ENCODE data around the gene LCMT1. TPM values are rescaled to one million over a fixed set of nuclear protein-coding genes. Genes with fewer than 3 reads are reported as not detected.

The LCMT1 gene
- total and polyA plus RNA-seq, 7 donors = 35.1 to 54.5 (median 41.9) TPM

GRCh38 chr16:25092441-25092840 lies 19.1 kb upstream of the LCMT1 start:
- no peak for DNase-seq
- Histone ChIP-seq H3K4me3 (no peak overlapping the region), H3K4me1 (no peaks in the 10 kb centered on the region), H3K9me3 (no peaks in the 10 kb centered on the region), H3K27ac (no peak overlapping the region), H3K36me3 (ENCODE audit: insufficient read depth in 1 of 2, low read depth in 1 of 2) (peaks cover 0 to 2% of the 10 kb centered on the region in 2 donors), H3K27me3 (ENCODE audit: insufficient read depth in 3 of 3, low read length in 2 of 3) (no peaks in the 10 kb centered on the region)
- ATAC-seq = no peak
- intact Hi-C loops (cut with DNase I) = no loop called here
- WGBS, 3 donors = 82 to 88% (median 83%) methylated on average over 10 of the region's 10 CpGs
- TF ChIP-seq, protein P1, sequence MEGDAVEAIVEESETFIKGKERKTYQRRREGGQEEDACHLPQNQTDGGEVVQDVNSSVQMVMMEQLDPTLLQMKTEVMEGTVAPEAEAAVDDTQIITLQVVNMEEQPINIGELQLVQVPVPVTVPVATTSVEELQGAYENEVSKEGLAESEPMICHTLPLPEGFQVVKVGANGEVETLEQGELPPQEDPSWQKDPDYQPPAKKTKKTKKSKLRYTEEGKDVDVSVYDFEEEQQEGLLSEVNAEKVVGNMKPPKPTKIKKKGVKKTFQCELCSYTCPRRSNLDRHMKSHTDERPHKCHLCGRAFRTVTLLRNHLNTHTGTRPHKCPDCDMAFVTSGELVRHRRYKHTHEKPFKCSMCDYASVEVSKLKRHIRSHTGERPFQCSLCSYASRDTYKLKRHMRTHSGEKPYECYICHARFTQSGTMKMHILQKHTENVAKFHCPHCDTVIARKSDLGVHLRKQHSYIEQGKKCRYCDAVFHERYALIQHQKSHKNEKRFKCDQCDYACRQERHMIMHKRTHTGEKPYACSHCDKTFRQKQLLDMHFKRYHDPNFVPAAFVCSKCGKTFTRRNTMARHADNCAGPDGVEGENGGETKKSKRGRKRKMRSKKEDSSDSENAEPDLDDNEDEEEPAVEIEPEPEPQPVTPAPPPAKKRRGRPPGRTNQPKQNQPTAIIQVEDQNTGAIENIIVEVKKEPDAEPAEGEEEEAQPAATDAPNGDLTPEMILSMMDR (IDR thresholded peaks at IDR 0.05) = no peak

- Histone ChIP-seq H3K9me3 (no peaks in the 10 kb centered on the region), H3K36me3 (ENCODE audit: insufficient read depth in 1 of 2, low read depth in 1 of 2) (peaks cover 0 to 2% of the 10 kb centered on the region in 2 donors), H3K27ac (no peak overlapping the region), H3K27me3 (ENCODE audit: insufficient read depth in 3 of 3, low read length in 2 of 3) (no peaks in the 10 kb centered on the region), H3K4me3 (no peak overlapping the region), H3K4me1 (no peaks in the 10 kb centered on the region)
- TF ChIP-seq, protein P1 (IDR thresholded peaks at IDR 0.05) = no peak
- 86 to 89% (median 88%) methylated on average over 10 of the region's 10 CpGs for WGBS, 3 donors
- ATAC-seq = no peak
- intact Hi-C loops (cut with DNase I) = no loop called here
- no peak for DNase-seq
Observed at GRCh38 chr16:25093208-25094061, 18.1 kb upstream of the LCMT1 start.

DNA sequence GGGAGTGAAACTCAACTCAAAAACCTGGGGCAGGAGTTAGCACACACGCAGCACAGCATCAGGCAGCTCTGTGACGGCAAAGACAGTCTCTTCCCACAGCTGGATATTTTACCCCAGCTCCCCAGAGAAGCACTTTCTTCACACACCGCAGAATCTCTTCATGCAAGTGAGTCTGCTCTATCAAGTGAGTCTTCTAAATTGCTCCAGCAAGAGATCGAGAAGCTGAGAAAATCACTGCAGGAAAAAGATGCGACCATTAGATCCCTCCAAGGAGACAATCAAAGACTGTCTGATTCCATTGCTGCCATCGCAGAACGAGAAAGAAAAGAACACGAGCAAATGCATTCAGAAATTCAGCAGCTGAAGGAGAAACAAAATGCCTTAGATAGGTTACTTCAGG lies 16.9 kb upstream of the LCMT1 start:
- WGBS, 3 donors = 61 to 64% (median 62%) methylated on average over 8 of the region's 8 CpGs
- no peaks in the 10 kb centered on the region for H3K27me3 ChIP-seq (ENCODE audit: insufficient read depth in 3 of 3, low read length in 2 of 3)
- intact Hi-C loops (cut with DNase I) = no loop called here

DNA sequence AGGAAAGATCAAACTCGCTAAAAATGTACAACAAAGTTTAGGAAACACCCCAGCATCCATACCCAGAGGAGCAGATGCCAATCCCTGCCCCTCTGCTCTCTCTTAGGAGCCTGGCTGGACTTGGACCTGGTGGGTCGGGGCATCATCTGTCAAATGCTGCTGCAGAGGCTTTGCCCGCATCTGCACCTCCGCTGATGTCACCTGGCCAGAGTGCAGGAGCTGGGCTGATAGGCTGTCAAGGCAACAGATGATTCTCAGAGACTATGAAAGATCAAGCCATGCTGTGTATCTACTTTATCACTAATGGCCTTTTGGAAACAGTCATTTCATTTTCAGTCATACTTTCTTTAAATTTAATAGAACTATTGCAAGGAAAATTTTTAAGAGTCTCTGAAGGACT lies 15.9 kb upstream of the LCMT1 start:
- 66 to 79% (median 76%) methylated on average over 4 of the region's 4 CpGs for WGBS, 3 donors
- ATAC-seq = no peak

More for the DNA sequence above, 16.9 kb upstream of the LCMT1 start:
- no peaks in the 10 kb centered on the region for H3K9me3 ChIP-seq
- DNase-seq (no peak), ATAC-seq (no peak)
- TF ChIP-seq, protein P1 (IDR thresholded peaks at IDR 0.05) = no peak
- H3K27ac ChIP-seq = no peak overlapping the region
- H3K36me3 ChIP-seq (ENCODE audit: insufficient read depth in 1 of 2, low read depth in 1 of 2) = peaks cover 0 to 2% of the 10 kb centered on the region in 2 donors
- no peak overlapping the region for H3K4me3 ChIP-seq
- H3K4me1 ChIP-seq = no peaks in the 10 kb centered on the region

More for the DNA sequence above, 15.9 kb upstream of the LCMT1 start:
- Histone ChIP-seq H3K27ac (no peak overlapping the region), H3K36me3 (ENCODE audit: insufficient read depth in 1 of 2, low read depth in 1 of 2) (peaks cover 0 to 2% of the 10 kb centered on the region in 2 donors), H3K27me3 (ENCODE audit: insufficient read depth in 3 of 3, low read length in 2 of 3) (no peaks in the 10 kb centered on the region), H3K4me3 (no peak overlapping the region), H3K4me1 (no peaks in the 10 kb centered on the region), H3K9me3 (no peaks in the 10 kb centered on the region)
- TF ChIP-seq, protein P1 (IDR thresholded peaks at IDR 0.05) = no peak
- intact Hi-C loops (cut with DNase I) = no loop called here
- no peak for DNase-seq
